ENCODE data around the gene CYB5A.
"Not testable (repeated sequence)": the region's sequence is repeated elsewhere in the genome, so short reads cannot be mapped to it uniquely, and the experiment has no call there.

CYB5A gene

DNA sequence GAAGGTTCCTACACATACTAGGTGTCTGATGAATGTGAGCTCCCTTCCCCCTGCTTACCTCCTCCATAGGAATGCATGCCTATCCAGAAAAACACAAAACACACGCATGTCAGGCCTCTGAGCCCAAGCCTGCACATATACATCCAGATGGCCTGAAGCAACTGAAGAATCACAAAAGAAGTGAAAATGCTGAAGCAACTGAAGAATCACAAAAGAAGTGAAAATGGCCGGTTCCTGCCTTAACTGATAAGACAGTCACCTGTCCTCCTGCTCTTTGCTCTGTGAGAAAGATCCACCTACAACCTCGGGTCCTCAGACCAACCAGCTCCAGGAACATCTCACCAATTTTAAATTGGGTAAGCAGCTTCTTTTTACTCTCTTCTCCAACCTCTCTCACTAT, 1.2 kb upstream of the CYB5A start:
- DNase-seq: not testable (repeated sequence)

DNA sequence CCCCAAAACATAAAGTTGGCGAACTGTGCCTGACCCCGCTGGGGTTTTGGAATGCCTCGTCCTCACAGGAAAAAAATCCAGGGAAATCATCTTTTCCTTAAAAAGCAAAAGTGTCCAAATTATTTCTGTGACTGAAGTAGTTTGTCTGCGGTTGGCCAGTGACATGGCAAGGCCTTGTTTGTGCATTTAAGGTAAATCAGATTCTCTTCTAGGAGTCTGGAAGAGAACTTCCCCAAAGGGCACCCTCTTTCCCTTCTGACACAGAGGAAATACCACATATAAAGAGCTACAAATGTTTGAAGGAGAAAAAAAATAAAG, 737 bp upstream of the CYB5A start:
- DNase-seq: no peak

DNA sequence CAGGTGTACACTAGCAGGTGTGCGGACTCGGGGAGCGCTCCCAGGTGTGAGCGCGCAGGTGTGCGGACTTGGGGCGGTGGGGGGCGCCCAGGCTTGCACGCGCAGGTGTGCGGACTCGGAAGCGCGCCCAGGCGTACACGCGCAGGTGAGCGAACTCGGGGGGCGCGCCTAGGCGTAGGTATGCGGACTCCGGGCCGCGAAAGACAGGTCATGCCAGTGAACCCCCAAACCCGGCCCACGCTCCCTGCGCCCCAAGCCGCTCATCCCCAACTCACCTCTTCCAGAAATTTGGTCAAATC, 342 bp downstream of the CYB5A start:
- no peak for DNase-seq

DNA sequence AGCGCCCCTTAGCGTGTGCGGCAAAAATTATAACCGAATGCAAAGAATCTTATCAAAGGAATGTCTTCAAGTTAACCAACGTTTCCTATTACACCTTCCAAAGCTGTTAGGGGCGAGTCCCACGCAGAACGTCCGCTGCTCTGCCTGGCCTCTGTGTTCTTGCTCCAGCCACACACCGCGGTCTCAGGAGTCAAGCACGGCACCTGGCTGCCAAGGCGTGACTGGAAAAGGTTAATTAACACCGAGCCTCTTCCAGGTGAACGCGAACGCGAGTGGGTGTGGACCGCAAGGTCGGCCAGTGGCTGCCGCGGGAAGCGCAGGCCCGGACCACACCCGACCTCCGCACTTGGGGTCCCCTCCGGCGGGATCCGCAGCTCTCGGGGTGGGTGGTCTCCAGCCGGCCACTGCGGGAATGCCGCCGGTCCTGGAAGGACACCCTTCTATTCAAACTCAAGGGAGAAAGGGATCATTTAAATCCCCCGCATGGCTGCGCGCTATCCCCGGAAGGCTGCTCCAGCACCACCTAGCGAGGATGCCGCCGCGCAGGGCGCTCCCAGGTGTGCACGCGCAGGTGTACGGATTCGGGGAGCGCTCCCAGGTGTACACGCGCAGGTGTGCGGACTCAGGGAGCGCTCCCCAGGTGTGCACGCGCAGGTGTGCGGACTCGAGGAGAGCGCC, 830 bp downstream of the CYB5A start:
- DNase-seq: no peak

DNA sequence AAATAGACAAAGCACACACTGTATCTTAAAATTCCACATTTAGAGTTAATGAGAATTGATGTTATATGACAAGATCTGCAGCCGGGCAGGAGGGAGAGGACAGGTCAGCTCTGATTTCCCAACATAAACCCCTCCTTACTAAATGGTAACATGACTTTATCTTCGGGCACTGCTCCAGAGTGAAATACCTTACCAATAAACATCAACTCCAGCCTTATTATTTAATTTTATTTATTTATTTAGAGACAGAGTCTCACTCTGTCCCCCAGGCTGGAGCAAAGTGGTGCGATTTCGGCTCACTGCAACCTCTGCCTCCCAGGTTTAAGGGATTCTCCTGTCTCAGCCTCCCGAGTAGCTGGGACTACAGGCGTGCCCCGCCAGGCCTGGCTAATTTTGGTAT, 1.7 kb downstream of the CYB5A start:
- no peak for DNase-seq

DNA sequence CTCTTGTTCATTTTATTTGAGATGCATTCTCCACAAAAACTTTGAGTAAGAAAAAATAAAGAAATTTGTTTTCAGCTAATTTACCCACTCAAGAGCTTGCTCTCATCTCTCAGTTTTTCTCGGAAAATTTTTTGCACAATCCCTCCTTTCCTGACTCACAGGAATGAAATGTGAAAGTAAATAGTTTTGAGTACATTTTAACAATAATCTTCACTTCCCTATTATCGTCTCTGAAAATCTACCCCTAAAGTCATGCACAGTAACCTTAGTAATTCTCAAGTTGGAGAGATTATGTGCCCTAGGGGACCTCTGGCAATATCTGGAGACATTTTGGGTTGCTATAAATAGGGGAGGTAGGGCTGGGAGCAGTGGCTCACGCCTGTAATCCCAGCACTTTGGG, 2.6 kb downstream of the CYB5A start:
- no peak for DNase-seq

DNA sequence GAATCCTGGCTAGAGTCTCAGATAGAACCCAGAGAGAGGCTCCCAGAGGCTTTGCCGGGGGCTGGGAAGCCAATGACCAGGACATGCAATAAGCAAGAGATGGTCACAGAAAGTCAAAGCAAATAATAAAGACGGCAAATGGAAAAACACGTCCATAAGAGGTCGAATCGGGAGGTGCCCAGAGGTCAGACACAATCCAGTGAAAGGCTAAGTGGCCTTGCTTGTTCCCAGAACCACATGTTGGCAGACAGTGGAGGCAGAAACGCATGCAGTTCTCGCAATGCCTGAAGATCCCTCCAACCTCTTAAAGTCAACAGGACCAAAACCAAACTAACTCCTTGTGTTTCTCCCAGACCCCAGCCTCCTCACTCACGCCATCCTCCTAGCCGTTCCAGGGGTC, 3.0 kb downstream of the CYB5A start:
- no peak for DNase-seq

DNA sequence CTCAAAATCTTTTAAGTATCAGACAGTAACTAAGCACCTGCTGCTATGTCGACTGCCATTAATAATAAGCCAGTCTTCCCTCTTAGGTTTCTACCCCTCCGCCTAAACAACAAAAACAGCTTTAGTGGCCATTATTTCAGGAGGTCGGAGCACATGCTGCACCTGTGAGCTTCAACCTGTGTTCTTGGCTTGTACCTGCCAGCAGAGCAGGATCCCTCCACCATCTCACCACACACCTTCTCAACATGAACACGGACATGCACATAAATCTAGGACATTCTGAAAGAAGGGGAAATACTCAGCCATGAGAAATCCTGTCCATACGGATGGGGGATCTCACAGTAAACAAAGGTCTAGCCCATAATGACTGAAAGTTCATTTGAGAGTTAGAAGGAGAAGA, 3.7 kb downstream of the CYB5A start:
- no peak for DNase-seq

DNA sequence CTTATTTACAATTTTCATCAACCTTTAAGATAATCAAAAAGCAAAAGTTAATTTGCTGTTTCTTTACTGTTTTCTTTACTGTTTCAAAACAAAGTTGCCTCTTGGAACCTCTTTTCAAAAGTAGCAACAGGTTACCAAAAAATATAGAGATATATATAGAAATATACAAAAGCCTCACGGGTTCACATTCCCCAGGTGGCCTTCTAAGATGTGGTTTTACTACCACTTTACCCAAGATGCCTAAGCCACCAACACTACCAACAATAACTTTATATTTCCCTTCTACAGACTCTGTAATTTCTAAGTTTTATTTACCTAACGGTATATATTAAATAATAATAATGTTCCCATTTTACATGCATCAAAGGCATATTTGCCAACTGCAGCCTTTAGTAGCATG, 4.9 kb downstream of the CYB5A start:
- no peak for DNase-seq

DNA sequence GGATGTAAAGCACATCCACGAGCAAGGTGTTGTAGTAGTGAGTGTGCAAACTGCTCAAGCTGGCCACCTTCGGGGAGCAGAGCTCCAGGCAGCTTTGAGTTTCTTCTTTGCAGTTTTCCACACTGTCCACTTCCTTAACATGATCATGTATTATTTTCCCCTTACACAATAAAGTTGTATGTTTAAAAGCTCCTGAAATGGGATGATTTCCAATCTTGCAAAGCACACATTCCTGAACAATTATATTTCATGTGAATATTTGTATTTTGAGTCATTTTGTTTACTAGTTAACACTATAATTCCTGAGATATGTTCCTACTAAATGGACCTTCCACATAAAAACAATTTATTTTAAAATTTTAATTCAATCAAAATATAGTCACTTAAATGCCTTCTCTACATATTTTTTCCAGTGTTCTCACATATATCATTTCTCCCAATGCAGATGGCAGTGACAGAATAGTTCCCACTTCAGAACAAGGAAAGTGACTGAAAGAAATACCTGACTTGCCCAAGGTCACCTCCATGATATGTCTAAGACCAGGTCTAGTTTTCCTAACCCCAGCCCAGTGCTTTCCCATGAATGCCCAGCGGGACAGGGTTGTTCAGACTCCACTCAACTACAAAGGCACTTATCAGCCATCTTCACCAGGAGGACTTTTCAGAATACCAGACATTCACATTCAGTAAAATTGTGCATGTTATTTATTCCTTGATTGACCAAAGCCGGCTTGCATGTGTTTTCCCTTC, 5.5 kb downstream of the CYB5A start:
- no peak for DNase-seq

DNA sequence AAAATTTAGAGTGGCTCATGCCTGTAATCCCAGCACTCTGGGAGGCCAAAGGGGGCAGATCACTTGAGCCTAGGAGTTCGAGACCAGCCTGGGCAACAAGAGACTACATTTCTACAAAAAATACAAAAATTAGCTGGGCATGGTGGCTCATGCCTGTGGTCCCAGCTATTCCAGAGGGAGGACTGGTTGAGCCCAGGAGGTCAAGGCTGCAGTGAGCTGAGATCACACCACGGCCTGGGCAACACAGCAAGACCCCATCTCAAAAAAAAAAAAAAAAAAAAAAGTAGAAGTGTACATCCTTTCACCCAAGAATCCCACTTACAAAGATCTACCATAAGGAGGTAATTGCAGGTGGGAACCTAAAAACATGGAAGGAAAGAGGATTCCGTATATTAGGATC, 6.2 kb downstream of the CYB5A start:
- not testable (repeated sequence) for DNase-seq

DNA sequence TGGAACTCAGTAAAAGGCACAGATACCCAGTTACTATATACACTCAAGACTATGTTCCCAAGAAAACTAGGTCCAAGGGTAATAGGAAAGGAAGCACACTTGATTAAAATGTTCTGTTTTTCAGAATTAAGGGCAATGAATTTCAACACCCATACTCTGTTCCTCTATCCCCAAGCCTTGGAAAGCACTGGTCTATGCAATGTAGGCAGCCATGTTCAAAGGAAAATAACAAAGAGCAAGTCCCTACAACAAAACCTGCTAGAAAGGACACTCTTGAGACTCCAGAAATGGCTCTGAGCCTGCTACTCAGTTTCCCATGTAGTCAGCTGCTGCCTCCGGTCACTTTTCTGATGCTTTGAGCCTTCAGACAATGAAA, 6.8 kb downstream of the CYB5A start:
- no peak for DNase-seq

DNA sequence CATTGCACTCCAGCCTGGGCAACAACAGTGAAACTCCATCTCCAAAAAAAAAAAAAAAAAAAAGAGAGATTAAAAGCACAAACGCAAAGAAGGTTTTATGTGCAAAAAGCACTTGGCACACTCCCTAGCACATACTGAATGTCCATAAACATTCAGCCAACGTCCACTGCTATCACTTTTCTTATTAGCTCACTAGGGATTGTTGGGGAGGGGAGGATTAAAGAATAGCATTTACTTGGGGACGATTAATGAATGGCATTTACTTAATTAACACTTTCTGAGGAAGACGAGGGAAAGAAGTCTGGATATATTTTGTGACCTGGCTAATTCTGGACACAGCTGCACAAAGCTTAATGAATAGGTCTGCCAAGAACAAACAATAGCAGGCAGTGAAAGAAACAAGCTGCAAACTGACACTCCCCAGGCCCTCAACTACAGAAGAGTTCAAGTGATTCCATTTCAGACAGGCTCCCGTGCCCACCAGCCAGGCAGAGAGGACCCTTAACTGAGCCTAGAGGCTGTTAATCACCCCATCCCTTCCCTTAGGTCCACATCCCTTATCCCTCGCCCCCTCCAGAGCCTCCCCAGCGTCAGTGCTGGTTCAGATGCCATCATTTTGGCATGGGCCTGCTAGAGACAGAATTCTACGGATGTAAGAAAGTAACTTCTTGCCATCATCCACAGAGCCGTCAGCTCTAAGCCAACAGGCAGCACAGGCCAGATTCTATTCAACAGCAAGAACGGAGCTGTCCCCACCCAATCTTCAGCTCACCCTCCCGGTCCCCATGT, 7.4 kb downstream of the CYB5A start:
- no peak for DNase-seq

DNA sequence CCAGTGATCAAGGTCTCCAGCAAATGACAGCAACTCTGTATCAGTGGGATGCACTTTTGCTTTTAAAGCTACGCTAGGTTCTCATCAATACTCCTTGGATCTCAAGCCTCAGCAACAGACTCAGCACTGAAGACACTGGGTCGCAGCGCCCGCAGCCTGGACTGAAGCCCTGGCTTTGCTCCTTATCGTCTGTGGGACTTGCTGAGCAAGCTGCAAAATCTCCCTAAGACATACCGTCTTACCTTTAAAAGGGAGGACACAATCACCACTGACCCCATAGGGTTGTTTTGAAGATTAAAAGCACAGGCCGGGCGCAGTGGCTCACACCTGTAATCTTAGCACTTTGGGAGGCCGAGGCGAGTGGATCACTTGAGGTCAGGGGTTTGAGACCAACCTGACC, 8.1 kb downstream of the CYB5A start:
- DNase-seq: no peak

DNA sequence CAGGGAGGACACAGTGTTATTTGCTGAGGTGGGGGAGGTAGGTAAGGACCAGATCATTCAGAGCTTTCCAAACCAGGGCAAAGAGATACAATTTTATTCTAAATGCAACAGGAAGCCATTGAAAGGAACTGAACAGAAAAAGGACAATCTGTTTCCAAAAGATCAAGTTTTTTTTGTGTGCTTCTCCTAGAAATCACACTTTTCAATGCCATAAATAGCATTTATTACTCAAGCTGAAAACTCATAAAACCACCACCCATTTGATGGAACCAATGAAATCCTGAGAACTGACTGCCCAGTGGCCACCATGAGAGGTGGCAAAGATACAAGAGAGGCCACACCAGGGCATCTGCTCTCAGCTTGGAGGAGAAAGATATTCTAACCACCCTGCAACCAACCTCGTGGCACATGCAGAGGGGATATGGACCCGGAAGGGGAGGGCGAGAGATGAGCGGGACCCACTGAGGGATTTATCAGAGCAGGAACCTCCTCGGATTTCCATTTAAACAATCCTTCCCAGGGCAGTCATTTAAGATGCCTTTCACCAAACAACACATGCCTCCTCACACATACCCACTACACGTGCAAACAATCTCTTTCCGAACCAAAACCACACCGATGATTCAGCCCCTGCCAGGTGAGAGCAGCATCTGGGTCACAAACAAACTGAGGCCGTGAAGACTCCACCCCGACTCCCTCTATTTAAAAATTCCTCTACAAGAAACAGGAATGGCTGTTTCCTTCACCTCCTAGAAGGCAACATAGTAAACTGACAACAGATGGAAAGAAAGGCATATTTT, 8.8 kb downstream of the CYB5A start:
- DNase-seq: no peak

DNA sequence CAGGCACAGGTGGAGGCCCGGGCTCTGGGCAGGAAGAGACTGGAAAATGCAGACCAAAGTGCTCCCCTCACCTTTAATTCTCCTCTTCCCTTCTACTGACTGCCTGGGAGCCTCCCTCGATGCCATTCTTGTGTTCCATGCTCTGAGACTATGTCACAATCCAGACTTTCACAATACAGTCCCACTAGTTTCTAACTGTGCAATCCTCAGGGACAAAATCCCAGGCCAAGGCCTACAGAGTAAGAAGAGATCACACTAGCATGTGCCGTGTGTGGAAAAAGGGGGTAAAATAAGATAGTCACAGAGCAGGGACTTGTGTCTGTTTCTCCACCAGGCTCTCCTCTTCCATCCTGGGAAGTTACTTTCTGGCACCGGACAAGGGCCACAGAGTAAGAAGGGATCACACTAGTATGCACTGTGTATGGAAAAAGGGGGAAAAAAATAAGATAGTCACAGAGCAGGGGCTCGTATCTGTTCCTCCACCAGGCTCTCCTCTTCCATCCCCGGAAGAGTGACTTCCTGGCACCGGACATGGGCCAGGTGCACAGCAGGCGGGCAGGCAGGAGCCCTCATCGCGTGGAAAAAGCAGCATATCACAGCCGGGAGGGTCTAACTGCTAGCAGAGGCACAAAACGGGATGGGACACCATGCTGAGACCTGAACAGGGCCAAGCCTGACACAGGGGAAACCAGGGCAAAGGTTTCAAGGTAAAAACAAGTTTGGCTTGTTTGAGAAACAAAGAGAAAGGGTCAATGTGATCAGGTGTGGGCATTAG, 9.6 kb downstream of the CYB5A start:
- no peak for DNase-seq

DNA sequence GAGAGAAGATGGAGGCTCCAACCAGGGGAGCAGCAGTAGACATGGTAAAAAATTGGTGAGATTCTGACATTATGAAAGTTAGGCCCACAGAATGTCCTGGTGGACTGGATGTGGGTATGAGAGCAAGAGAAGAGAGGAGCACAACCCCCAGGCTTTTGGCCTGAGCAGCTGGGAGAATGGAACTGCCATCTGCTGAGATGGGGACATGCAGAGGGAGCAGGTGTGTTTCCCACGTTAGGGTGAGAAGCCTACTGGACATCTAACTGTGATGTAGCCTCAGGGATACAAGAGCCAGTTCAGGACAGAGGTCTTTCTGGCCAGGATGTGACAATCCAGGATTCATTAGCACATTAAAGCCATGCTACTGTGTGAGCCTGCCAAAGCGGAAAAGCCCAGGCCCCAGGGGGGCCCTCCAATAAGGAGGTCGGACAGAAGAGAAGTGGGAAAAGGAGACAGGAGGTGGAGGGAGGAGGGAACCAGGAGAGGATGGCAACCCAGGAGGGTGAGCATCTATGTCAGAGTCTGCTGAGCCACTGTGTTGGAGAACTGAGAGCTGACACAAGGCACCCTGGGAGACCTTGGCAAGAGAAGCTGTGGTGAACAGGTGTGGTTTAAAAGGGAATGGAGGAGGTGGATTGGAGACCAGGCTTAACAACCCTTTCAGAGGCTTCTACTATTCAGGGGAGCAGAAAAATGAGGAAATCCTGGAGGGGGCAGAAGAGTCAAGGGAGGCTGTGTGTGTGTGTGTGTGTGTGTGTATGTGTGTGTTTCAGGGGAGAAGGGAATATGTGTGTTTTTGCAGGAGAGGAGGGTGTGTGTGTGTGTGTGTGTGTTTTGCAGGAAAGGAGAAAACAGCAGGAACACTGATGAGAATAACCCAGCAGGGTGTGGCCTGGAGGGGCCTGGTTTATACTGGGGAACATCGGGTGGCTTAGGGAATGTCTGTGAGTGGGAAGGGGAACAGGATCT, 10.5 kb downstream of the CYB5A start:
- no peak for DNase-seq

DNA sequence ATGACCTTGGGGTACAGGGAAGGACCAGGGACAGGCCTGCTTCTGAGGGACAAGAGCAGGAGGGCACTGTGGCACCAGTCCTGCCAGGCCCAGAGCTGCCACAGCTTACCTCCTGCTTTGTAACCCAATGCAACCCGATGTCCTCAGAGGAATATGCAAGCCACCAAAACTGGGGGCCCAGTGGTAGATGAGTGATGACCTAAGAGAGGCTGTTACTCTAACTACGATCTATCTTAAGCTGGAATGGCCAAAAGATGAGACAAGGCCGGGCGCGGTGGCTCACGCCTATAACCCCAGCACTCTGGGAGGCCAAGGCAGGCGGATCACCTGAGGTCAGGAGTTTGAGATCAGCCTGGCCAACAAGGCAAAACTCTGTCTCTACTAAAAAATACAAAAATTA, 12.8 kb downstream of the CYB5A start:
- no peak for DNase-seq

DNA sequence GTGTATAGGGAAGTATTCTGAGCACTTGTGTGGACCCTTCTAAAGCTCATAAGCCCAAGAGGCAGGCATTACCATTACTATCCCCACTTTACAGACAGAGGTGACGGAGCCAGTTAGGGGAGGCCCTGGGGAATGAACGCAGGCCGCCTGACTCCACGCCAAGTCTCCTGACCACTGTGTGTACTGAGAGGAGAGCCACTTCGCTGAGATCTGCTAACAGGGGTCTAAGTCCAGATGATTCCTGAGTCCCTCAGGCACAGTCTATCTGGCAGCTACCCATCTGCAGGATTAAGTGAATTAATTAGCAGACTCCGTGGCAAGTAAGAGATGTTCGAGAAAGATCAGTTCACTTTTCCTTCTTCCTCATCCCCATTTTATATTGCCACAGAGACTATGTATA, 13.7 kb downstream of the CYB5A start:
- DNase-seq: no peak

DNA sequence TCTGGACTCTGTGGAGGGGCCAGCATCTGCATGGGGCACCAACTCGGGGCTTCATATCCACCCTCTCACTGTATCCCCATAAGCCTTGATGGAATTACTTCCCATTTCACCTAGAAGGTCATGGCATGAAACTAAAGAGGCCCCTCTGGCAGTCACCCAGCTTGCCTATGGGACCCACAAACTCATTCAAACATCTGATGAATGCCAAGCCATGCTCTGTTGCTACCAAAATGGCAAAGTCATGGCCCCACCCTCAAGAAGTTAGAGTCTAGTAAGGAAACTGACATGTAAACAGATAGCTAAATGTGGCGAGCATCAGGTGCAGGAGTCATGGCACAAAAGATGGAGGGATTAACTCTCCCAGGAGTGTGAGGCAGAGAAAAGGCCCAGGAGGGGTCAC, 14.5 kb downstream of the CYB5A start:
- no peak for DNase-seq

DNA sequence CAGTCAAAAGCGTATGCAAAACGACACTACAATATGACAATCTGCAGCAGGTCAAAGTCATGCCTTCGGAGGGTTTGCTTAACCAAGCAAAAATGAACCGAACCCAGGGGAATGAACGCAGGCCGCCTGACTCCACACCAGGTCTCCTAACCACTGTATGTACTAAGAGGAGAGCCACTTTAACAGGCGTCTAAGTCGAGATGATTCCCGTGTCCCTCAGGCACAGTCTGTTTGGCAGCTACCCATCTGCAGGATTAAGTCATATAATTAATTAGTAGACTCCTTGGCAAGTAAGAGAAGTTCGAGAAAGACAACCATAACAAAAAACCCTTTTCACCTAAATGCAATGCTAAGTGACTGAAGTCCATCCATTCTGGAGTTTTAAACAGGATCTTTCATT, 15.2 kb downstream of the CYB5A start:
- no peak for DNase-seq

DNA sequence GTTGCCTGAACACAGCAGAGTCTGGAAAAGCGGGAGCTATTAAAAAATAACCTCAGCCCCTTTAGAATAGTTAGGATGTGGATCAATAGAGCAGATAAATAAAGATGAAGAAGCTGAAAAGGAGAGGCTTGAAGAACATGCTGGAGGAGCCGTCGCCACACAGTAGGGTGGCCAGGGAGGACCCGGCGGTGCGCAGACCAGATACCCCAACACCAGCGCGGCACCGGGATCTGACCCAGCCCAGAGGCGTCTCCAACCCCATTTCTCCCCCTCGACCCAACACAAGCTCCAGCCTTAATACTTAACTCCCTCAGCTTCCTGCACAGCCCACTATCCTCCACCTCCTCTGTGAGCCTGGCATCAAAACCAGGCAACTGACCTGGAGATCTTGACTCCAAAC, 16.0 kb downstream of the CYB5A start:
- DNase-seq: no peak
